ENCODE results near the gene SGTA. TPM values are rescaled to one million over a fixed set of nuclear protein-coding genes. Genes with fewer than 3 reads are reported as not detected.

Gene SGTA
- polyA plus RNA-seq, 3 donors, result 21.6 to 35.4 (median 22.0) TPM

- Histone ChIP-seq H3K27ac (ENCODE audit: low read depth in 1 of 2, low read length in 2 of 2) (no peak overlapping the region), H3K27me3 (ENCODE audit: control insufficient read depth in 2 of 2, insufficient read depth in 2 of 2, low read length in 2 of 2) (peaks cover 2 to 30% of the 10 kb centered on the region in 2 donors), H3K36me3 (replicated peaks in 1 of 2; ENCODE audit: control insufficient read depth in 1 of 2, insufficient read depth in 2 of 2, low read length in 2 of 2) (no peaks in the 10 kb centered on the region), H3K4me2 (replicated peaks; ENCODE audit: extremely low read depth, low read length, poor library complexity, severe bottlenecking) (no peak overlapping the region), H3K9ac (ENCODE audit: insufficient read depth, low read length, poor library complexity, severe bottlenecking) (no peak overlapping the region), H3K4me1 (ENCODE audit: control insufficient read depth in 1 of 2, insufficient read depth in 2 of 2, low read length in 2 of 2) (peaks cover 2 to 5% of the 10 kb centered on the region in 2 donors), H3K9me3 (replicated peaks in 1 of 2; ENCODE audit: control insufficient read depth in 1 of 2, insufficient read depth in 1 of 2, low read length in 2 of 2) (no peaks in the 10 kb centered on the region), H3K79me2 (ENCODE audit: insufficient read depth, low read length) (no peaks in the 10 kb centered on the region), H4K20me1 (ENCODE audit: insufficient read depth, low read length) (no peaks in the 10 kb centered on the region), H2AFZ (ENCODE audit: insufficient read depth, low read depth, low read length, poor library complexity, severe bottlenecking) (no peak overlapping the region), H3K4me3 (replicated peaks in 1 of 3; ENCODE audit: low read depth in 2 of 3, low read length in 3 of 3) (no peak overlapping the region)
- intact Hi-C loops (cut with micrococcal nuclease), result no loop called here
- TF ChIP-seq, protein P1, sequence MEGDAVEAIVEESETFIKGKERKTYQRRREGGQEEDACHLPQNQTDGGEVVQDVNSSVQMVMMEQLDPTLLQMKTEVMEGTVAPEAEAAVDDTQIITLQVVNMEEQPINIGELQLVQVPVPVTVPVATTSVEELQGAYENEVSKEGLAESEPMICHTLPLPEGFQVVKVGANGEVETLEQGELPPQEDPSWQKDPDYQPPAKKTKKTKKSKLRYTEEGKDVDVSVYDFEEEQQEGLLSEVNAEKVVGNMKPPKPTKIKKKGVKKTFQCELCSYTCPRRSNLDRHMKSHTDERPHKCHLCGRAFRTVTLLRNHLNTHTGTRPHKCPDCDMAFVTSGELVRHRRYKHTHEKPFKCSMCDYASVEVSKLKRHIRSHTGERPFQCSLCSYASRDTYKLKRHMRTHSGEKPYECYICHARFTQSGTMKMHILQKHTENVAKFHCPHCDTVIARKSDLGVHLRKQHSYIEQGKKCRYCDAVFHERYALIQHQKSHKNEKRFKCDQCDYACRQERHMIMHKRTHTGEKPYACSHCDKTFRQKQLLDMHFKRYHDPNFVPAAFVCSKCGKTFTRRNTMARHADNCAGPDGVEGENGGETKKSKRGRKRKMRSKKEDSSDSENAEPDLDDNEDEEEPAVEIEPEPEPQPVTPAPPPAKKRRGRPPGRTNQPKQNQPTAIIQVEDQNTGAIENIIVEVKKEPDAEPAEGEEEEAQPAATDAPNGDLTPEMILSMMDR (IDR thresholded peaks at IDR 0.05), result no peak
- Mint-ChIP-seq H3K27ac (peak overlapping the region in 1 of 7 donors; percentile 8), H3K27me3 (ENCODE audit: low read depth in 3 of 3) (peaks cover 30 to 56% (median 52%) of the 10 kb centered on the region in 3 donors), H3K36me3 (no peaks in the 10 kb centered on the region), H3K9me3 (peaks cover 0 to 10% (median 5%) of the 10 kb centered on the region in 7 donors), H3K4me1 (peaks cover 2% of the 10 kb centered on the region), H3K4me3 (no peak overlapping the region)
- 73% methylated on average over 9 of the region's 15 CpGs for WGBS (ENCODE audit: insufficient coverage)
- no peak for DNase-seq
These were observed 56.8 kb downstream of the SGTA start for GRCh38 chr19:2726160-2726855.

GRCh38 chr19:2724148-2724557, 58.9 kb downstream of the SGTA start:
- Histone ChIP-seq H3K79me2 (ENCODE audit: insufficient read depth, low read length) (no peaks in the 10 kb centered on the region), H3K4me1 (ENCODE audit: control insufficient read depth in 1 of 2, insufficient read depth in 2 of 2, low read length in 2 of 2) (peaks cover 9 to 10% of the 10 kb centered on the region in 2 donors), H4K20me1 (ENCODE audit: insufficient read depth, low read length) (no peaks in the 10 kb centered on the region), H2AFZ (ENCODE audit: insufficient read depth, low read depth, low read length, poor library complexity, severe bottlenecking) (no peak overlapping the region), H3K9ac (ENCODE audit: insufficient read depth, low read length, poor library complexity, severe bottlenecking) (no peak overlapping the region), H3K9me3 (replicated peaks in 1 of 2; ENCODE audit: control insufficient read depth in 1 of 2, insufficient read depth in 1 of 2, low read length in 2 of 2) (peaks cover 0 to 7% of the 10 kb centered on the region in 2 donors), H3K36me3 (replicated peaks in 1 of 2; ENCODE audit: control insufficient read depth in 1 of 2, insufficient read depth in 2 of 2, low read length in 2 of 2) (no peaks in the 10 kb centered on the region), H3K4me3 (replicated peaks in 1 of 3; ENCODE audit: low read depth in 2 of 3, low read length in 3 of 3) (no peak overlapping the region), H3K27me3 (ENCODE audit: control insufficient read depth in 2 of 2, insufficient read depth in 2 of 2, low read length in 2 of 2) (peaks cover 10 to 44% of the 10 kb centered on the region in 2 donors), H3K27ac (ENCODE audit: low read depth in 1 of 2, low read length in 2 of 2) (no peak overlapping the region), H3K4me2 (replicated peaks; ENCODE audit: extremely low read depth, low read length, poor library complexity, severe bottlenecking) (no peak overlapping the region)
- 94% methylated on average over 7 of the region's 7 CpGs for WGBS (ENCODE audit: insufficient coverage)
- TF ChIP-seq, protein P1 (IDR thresholded peaks at IDR 0.05), result no peak
- peaks cover 41 to 74% (median 67%) of the 10 kb centered on the region in 3 donors for H3K27me3 Mint-ChIP-seq (ENCODE audit: low read depth in 3 of 3)
- DNase-seq, result no peak
- H3K4me3 Mint-ChIP-seq, result no peak overlapping the region
- H3K27ac Mint-ChIP-seq, result no peak overlapping the region
- H3K36me3 Mint-ChIP-seq, result no peaks in the 10 kb centered on the region
- H3K9me3 Mint-ChIP-seq, result peaks cover 0 to 10% (median 6%) of the 10 kb centered on the region in 7 donors
- intact Hi-C loops (cut with micrococcal nuclease), result no loop called here
- peaks cover 7% of the 10 kb centered on the region for H3K4me1 Mint-ChIP-seq
